Measurements from ENCODE around the gene TMCO4. TPM values are rescaled to one million over a fixed set of nuclear protein-coding genes. Genes with fewer than 3 reads are reported as not detected.

The TMCO4 gene
- total and polyA plus RNA-seq, 2 of the 4 experiments (the other 2 are of a cell fraction): 7.3 to 8.6 TPM

DNA sequence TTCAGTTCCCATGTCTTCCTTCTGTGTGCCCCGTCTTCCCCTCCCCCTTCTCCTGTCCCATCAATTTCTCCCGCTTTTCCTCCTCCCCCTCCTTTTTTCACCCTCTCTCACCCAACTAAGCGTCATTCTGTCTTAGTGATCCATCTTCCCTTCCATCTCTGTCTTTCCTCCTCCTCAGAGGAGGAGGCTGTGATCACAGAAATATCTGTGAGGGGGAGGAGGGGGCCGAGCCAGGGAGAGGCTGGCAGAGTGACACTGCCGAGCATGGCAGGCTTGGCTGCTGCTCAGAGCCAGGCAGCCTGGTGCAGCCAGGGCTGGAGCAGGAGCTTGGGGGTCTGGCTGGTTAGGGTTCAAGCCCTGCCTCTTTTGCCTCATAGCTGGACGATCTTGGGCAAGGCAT is 127.5 kb downstream of the TMCO4 start:
- no peak overlapping the region for H3K23ac ChIP-seq (ENCODE audit: low read depth, low read length)
- H3K4me3 ChIP-seq (ENCODE audit: insufficient read depth, low read depth, low read length): no peak overlapping the region
- intact Hi-C loops (cut with micrococcal nuclease) (no loop called here), in situ Hi-C loops (cut with MboI; ENCODE audit: low sequenced_read_pairs) (no loop called here), dilution Hi-C loops (cut with HindIII; ENCODE audit: low sequenced_read_pairs, unreplicated experiment) (no loop called here)
- H2BK15ac ChIP-seq (ENCODE audit: low read depth, low read length): no peak overlapping the region
- H3K27ac ChIP-seq (ENCODE audit: insufficient read depth, low read length): no peak overlapping the region
- H2AK5ac ChIP-seq (ENCODE audit: low read depth, low read length): no peak overlapping the region
- H3K18ac ChIP-seq (ENCODE audit: low read depth, low read length): no peak overlapping the region
- H2AFZ ChIP-seq (replicated peaks; ENCODE audit: low read length, poor library complexity): no peak overlapping the region
- no peak overlapping the region for H3K14ac ChIP-seq (replicated peaks; ENCODE audit: low read depth, low read length)
- H4K8ac ChIP-seq (ENCODE audit: low read depth in 2 of 2, low read length in 2 of 2): no peak overlapping the region
- DNase-seq (no peak), ATAC-seq (ENCODE audit: low read depth) (no peak)
- no peaks in the 10 kb centered on the region for H3K79me1 ChIP-seq (ENCODE audit: low read depth in 1 of 2, low read length in 2 of 2)
- no TSS peak for BruUV-seq (replicated peaks)
- ChIA-PET POLR2A (ENCODE audit: unreplicated experiment) (no interaction called here), CTCF (interaction anchor here (0.6 to 1.0 kb wide), 2 partner anchors 43 to 498 kb away, joined by 3 read pairs; no protein-coding TSS in a partner anchor)
- H4K91ac ChIP-seq (ENCODE audit: insufficient read depth, low read depth, low read length): no peak overlapping the region
- H3K27me3 ChIP-seq (ENCODE audit: control insufficient read depth, insufficient read depth, low read length): peaks cover 35% of the 10 kb centered on the region
- H2AK9ac ChIP-seq (replicated peaks; ENCODE audit: low read depth, low read length, poor library complexity): no peak overlapping the region
- TF ChIP-seq RFX5 (IDR thresholded peaks at IDR 0.05; ENCODE audit: low read depth, low read length): no peak
- no peak for TF ChIP-seq MAZ (IDR thresholded peaks at IDR 0.05; ENCODE audit: borderline replicate concordance, low read depth, low read length)
- TF ChIP-seq POLR2A (IDR thresholded peaks at IDR 0.05; ENCODE audit: low read depth, low read length): no peak
- no peak for TF ChIP-seq MAFK (IDR thresholded peaks at IDR 0.05; ENCODE audit: low read depth, low read length)
- TF ChIP-seq MXI1 (IDR thresholded peaks at IDR 0.05; ENCODE audit: borderline replicate concordance, low read depth, low read length): no peak
- no peak for TF ChIP-seq RCOR1 (IDR thresholded peaks at IDR 0.05; ENCODE audit: insufficient replicate concordance, low read length)
- TF ChIP-seq SMC3 (IDR thresholded peaks at IDR 0.05; ENCODE audit: low read depth, low read length): no peak
- TF ChIP-seq CHD1 (IDR thresholded peaks at IDR 0.05; ENCODE audit: low read depth, low read length): no peak
- no peak for TF ChIP-seq NFE2L2 (IDR thresholded peaks at IDR 0.05; ENCODE audit: low read depth, low read length)
- no peak for TF ChIP-seq BHLHE40 (IDR thresholded peaks at IDR 0.05; ENCODE audit: low read depth, low read length)
- no peak overlapping the region for H3K4me2 ChIP-seq (ENCODE audit: low read depth, low read length)
- H3K9me3 ChIP-seq (ENCODE audit: control insufficient read depth, insufficient read depth, low read length): no peaks in the 10 kb centered on the region
- no peak overlapping the region for H2BK5ac ChIP-seq (ENCODE audit: low read depth, low read length, poor library complexity, severe bottlenecking)
- no peak overlapping the region for H3K9ac ChIP-seq (ENCODE audit: low read depth, low read length)
- H4K20me1 ChIP-seq (ENCODE audit: insufficient read depth, low read length): 0 out of 2 replicates have a peak, but pooled peaks cover 3% of the 10 kb centered on the region
- no peak overlapping the region for H3K56ac ChIP-seq (ENCODE audit: extremely low read depth, insufficient read depth, low read length)
- no peak overlapping the region for H3K4ac ChIP-seq (ENCODE audit: low read depth, low read length)
- H4K5ac ChIP-seq (ENCODE audit: low read depth, low read length): no peak overlapping the region
- no peaks in the 10 kb centered on the region for H3K4me1 ChIP-seq (ENCODE audit: control insufficient read depth, insufficient read depth, low read length)
- H3K36me3 ChIP-seq (ENCODE audit: control insufficient read depth, insufficient read depth, low read length): no peaks in the 10 kb centered on the region
- H2BK120ac ChIP-seq (ENCODE audit: low read depth, low read length): no peak overlapping the region
- no peaks in the 10 kb centered on the region for H3K9me1 ChIP-seq (ENCODE audit: insufficient read depth, low read length)
- no peak overlapping the region for H2BK20ac ChIP-seq (ENCODE audit: low read depth, low read length)
- no CpG with 5 or more reads among the region's 6 CpGs for WGBS, 2 experiments (ENCODE audit: extremely low coverage in 2 of 2, insufficient read length in 1 of 2)
